NCI-H1694 (cell line): ENCODE data around the gene ZFYVE28.

Experiments
- DNase-seq: peaks from one replicate; lab custom pipeline; 2025; lab: John Stamatoyannopoulos, UW

Gene ZFYVE28

DNA sequence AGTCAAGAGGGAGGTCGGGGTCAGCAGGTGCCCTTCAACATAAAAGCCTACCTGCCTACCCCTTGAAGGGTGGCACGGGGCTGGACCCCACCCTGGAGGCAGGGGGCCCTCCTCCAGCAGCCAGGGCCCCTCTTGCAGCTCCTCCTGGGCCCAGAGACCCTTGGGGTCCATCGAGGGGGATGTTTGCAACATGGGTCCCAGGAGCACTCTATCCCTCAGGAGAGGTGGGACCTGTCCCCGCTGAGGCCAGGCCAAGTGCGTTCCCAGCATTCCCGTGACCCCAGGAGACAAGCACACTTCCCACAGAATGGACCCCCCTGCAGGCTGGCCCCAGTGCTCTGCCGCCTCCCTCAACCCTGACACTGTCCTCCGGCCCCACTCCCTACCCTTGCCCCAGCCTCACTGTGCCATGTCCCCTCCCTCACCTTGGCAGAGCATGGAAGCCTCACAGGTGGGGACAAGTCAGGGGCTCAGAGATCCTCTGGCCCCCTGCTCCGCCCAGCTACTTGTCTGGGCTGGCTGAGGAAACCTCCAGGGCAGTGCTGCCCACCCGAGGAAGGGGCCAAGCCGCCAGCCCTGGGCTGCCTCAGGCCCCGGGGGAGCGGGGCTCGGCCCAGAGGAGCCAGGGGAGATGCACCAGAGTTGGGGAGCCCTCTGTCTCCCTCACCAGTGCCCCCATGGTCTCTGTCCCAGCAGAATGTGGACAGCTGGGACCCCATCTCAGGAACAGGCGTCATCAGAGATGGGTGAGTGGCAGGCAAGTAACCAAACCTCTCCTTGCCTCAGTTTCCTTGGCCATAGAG, 158.7 kb downstream of the ZFYVE28 start:
- no peak for DNase-seq

DNA sequence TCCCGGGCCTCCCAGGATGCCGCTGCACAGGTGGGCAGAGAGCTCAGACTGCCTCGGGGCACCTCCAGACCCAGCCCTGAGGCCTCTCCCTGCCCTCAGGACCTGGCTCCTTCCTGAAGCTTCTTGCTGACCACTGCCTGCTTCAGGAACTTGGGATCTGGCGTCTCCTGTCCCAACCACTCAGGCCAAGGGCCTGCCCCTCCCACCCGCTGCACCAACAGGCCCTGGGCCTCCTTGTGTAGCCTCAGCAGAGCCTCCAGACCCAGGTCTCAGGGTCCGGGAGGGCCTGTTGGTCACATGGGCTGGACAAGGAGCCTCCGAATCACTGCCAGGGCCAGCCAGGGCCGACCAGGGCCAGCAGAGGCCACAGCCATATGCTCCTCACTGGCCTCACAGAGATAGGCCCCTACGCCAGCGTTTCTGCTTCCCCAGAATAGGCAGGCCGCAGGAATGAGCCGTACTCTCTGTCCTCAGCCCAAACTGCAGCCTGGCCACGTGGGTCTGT, 159.4 kb downstream of the ZFYVE28 start:
- no peak for DNase-seq

DNA sequence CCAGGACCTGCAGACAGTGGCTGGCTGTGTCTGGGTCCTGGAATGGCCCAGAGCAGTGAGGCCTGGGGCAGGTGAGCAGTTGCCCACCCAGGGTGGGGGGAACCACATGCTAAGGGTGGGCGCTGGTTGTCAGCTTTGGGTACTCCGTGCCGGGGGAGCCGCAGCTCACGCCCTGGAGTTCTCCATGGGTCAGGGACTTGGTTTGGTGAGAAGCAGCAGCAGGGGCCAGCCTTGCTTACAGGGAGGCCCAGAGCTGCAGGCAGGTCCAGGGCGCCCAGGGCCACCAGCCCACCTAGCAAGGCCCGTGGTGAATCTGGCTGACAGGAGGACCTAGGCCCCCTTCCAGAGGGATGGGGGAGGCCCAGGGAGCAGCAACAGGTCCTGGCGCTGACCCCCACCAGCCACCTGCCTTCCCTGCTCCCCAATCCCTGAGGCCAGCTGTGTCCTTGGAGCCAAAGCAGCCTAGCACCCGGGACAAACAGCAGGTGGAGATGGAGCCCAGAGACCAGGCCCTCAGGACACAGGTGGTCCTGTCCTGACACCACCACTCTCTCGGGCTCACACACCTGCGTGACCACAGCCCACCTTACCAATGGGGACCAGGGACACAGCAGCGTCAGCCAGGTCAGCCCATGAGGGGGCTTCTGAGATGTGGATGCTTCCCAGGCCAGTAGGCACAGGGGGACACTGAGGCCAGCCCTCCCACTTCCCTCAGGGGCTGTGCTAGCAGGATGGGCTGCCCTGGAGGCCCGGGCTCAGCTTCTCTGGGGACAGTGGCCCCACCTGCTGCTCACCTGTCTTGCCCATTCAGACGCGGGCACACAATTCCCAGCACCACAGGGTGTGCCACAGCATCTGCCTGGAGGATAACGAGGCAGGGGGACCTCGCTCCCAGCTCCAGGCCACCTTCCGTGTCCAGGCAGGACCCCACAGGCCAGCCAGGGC, 160.1 kb downstream of the ZFYVE28 start:
- DNase-seq = no peak

DNA sequence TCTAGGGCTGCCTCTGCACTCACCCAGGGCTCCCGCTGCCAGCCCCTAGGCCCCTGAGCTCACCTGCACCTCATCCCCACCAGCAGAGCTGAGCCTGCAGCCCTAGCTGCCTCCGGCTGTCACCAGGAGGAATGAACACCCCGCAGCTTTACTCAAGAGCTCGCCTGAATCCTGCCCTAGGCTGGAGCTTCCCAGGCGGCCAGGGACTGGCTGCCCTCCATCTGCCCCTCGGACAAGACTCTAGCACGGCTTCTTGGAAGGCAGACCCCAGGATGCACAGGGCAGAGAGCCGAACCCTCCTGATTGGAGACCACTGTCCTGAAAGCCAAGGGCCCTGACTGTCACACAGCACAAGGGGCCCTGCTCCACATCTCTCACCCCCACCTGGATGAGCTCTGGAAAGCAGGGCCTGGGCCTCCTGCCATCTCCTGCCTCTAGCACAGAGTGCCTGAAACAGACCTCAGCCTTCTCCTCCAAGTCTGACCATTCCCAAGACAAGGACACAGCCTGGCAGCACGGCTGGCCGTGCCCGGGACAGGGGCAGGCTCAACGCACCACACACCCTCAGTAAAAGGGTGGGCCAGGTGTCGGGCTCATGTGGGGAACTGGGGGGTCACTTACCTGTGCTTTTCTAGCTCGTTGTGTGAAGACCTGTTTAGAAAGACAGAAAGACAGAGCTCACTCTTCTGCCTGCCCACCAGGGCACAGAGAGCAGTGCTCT, 160.9 kb downstream of the ZFYVE28 start:
- DNase-seq = no peak

DNA sequence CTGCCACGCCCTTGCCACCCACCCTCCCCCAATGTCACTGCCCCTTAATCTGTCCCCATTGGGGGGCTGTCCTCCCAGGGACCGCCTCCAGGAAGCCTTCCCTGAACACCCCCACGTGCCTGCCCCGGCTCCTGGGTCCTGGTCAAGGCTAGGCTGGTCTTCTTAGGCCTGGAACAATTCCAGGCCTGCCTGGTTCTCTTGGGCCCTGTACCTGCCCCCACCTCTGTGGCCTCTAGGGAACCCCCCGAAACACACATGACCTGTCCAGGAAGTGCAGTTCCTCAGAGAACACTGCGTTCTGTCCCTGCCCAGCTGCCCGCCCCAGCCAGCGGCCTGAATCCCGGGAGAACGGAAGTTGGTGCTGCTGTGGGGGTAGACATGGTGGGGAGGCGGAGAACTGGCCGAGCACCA, 161.7 kb downstream of the ZFYVE28 start:
- DNase-seq = no peak

DNA sequence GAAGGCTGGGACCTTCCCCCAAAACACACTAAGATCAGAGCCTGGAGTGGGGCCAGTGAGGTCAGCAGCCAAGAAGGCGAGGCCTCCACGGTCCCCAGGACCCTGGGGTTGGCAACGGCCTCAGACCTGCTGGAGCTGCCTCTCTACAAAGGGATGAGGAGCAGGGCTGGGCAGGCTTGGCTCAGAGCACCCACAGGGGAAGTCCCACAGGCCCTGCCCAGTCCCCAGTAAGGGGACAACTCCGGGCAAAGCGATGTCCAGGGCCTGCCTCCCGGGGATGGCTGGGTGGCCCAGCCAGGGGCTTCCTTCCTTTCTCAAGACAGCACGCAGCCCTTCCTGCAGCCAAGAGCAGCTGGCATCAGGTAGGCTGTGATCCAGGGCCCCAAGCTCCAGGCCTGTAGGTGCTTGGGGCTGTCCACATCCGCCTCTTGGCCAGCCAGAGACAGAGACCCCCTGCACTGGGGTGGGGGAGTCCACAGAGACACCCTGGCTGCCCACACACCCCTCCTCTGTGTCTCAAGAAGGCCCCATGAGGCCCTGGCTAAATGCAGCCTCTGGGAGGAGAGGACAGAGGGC, 162.2 kb downstream of the ZFYVE28 start:
- DNase-seq = no peak

DNA sequence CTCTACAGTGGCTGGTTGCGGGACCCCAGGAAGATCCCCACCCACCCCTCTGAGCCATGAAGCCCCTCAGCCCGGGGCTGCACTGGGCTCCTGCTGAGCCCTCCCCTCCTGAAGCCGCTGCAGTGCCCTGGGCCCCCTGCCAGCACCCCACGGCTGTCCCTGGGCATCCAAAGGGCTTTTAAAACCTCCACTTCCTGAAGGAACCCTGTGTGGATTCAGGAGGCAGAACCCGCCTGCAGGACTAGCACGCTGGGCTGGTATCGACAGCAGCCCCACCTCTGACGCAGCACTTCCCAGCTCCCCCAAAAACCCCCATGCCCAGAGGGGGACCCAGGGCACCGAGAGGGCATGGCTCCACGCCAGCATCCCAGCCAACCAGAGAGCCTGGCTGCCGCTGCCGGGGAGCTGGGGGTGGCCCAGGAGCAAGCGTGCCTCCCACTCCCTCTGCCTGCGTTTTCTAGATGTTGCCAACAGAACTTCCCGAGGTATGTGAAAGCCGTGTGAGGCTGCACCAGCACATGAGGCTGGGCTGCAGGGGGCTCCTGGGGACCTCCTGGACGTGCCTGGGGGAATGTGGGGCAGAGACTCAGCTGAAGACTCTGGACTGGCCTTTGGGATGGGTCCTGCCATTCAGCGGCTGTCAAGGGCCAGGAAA, 162.8 kb downstream of the ZFYVE28 start:
- no peak for DNase-seq

DNA sequence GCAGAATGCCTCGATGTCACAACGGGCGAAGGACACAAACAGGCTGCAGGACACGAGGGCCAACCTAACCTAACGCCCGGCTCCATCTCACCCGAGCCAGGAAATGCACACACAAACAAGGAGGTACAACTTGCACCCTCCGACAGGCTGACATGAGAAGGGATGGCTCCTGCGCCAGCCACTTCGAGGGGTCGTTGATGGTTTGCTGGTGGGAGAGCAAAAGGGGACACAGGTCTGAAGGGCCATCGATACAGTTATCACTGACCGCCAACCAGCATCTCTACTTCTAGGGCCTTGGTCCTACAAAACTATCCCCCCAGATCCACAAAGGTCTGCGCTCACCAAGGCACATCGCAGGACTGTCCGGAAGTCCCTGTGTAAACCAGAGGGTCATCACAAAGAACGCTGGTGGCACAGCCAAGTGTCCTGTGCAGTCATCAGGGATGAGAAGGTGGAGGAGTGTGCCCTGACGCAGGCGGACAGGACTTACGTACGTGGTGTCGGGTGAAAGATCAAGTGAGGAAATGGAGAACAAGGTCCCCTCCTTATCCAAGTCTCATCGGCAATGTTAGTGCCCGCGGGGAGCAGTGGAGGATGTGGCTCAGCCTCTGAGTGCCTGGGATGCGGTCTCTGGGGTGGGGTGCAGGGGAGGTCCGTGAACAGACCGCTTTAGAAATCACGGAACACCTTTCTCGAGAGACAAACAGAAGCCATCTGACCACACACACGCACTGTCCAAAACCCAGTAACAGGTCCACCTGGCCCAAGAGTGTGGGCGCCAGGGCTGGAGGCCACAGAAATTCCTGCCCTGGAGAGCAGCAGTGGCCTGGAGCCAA, 163.6 kb downstream of the ZFYVE28 start:
- DNase-seq = no peak

DNA sequence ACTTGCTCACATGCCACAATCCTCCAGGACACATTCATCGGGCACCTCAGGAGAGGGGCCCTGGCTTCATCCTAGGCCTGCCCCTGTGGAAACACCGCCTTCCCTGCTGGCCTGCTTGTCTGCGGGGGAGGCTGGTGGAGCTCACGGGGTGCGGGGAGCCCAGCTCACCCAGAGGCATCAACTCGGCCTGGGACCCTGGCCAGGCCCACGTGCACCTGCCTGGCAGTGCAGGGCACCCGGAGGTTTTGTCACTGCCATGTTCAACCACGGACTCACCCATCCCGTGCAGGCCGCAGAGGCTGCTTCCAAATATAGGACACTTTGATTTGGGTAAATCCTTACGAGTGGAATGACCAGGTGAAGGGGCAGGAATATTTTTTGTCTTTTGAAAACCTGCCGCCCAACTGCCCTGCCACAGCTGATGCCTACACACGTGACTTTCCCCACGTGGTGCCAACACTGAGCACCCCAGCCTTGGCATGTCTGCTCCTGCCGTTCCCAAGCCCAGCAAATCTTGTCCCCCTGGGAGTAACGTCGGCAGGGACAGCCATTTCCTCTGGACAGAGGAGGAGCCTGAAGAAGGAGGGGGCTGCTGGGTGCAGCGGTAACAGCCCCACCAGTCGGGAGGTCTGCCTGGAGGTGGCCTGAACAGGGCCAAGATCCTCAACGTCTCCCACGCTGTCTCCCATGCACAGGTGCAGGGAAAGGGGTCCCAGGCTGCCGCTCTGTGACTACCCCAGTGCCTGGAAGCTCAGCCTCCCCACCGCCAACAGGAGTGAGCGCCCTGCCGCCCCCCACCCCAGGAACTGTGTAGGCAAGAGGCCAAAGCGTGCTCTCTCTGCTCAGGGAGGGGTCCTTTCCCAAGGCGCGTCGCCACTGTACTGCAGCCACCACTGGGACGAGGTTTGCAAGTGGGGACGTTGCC, 165.0 kb downstream of the ZFYVE28 start:
- DNase-seq = no peak

DNA sequence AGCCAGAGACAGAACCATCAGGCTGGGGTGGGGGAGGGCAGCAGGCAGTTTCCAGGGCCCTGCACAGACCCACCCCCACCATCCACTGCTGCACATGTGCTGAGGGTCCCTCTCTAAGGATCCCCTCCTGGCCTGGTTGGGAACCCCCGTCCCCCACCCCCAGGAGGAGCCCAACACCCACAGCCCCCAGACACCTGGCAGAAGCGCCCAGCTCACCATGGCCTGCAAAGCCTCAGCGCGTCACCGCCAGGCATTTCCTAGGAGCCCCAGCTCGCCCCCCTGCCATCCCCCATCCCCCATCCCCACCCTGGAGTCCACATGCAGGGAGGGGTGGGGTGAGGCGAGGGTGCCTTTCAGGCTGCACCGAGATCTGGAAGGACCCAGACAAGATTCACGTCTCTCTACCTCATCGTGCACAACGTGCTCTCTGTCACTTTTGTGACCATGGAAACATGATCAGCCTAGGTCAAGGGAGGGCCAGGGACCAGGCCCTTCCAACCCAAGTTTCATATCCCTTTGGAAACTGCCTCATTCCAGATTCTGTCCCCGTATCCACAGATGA, 165.8 kb downstream of the ZFYVE28 start:
- no peak for DNase-seq

DNA sequence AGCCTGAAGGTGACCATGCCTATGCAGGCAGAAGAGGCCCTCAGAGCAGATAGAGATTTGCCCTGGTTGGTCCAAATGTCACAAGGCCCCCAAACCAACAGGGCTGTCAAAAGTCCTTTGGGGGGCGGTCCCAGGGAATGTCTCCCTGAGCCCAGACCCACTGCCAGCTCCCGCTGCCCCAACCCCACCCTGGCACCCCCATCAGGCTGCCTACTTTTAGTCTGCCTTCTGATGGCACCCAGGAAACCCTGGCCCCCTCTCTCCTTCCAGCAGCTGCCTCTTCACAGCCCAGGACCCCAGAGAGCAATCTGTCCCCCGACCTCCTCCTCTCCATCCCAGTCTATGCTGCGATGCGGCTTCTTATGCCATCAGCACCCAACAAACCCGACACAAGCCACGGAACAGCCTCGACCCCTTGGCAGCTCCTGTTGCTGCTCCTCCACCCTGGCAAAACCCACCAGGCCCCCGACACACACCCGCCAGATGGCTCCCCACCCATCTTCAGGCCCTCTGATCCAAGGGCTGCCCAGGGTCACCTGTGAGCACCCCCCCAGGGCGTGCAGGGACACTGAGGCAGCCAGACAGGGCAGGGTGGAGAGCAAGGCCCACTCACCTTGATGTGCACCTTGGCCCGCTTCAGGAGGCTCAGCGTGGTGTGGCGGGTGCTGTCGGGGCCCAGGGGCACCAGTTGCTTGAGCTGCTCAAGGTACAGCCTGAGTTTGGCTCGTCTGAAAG, 166.5 kb downstream of the ZFYVE28 start:
- no peak for DNase-seq

DNA sequence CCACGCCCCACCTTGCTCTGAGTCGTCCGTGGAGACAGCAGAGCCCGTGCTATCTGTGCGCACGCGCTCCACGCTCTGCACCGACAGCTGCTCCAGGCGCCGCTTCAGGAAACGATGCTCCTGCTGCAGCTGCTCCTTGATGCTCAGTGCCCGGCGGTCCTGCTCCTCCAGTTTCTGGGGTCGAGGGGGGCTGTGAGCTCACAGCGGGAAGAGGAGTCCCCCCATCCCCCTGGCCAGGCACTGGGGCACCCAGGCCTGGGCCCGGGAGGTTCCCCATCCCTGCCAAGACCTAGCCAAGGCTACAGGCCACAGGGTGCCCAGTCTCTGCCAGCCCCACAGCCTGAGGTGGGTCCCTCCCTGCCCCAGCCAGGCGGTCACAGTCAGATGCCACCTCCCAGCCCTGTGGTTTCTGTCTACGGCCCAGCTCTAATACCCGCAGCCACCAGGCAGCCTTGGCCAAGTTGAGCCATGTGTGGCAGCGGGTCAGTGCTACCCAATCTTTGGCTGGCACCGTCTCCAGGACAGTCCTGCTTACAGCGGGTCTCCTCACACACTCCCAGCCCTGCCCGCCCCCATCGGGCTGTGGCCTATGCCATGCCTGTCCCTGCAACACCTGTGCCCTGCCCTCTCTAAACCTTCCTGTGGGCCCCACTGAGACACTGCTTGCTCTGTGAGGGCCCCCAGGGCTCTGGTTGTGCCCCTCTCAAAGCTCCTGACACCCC, 167.2 kb downstream of the ZFYVE28 start:
- no peak for DNase-seq

DNA sequence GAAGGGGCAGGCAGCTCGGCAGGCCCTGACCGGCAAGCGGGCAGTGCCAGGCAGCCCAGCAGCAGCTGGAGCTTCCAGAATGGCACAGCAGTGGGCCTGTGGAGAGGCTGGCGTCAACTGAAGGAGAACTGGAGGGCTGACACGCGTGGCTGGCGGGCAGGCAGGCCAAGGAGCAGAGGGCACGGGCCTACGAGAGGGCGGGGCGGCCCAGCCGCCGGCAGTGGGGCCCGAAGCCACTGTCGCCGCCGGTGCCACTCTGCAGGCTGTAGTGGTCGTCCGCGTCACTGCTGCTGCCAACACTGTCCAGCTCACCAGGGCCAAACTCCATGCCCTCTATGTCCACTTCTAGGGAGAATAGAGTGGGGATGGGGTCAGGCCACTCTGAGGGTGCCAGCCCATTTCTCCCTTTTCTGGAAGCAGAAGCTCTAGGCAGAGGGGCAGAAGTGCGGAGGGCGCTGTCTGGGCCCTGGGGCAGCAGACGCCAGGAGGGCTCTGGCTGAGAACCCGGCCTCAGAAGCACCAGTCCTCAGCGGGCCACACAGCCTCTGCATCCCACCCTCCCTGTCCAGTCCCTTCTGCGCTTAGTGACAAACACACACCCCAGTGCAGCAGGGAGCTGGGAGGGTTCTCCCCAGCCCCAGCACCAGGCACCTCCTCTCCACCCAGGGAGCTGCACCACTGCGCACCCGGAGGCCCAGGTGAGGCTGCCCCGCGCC, 167.9 kb downstream of the ZFYVE28 start:
- DNase-seq = no peak

DNA sequence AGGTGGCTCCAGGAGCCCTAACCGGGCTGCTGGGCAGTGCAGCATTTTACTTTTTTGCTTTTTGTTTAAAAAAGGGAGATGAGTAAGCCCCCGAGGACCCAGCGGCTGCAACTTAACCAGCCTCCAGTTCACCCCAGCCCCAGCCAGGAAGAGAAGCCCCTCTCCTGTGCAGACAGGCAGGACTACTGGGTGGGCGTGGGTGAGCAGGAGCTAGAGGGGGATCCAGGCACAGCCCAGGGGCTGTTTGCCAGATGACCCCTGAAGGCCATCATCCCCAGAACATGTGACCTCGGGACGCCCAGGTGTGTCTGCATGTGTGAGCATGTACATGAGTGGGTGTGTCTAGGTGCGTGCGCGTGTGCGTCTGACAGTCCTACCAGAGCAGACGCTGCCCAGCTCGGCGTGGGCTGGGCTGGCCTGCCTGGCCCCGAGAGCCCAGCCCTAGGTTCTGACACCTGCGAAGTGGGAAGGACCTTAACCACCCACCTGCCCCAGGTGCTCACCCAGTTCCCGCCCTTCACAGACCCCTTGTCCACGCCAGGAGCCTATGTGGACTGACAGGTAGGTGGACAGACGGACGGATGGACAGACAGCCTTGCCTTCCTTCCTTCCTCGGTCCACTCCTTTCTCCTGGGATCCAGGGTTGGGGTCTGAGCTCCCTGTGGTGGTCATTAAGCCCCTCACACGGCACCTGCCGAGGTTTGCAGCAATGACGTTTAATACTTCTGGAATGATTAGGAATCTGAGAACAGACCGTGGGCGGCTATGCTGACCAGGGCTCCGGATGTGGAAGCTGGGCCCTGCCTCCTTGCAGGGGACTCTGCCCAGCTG, 168.7 kb downstream of the ZFYVE28 start:
- no peak for DNase-seq

DNA sequence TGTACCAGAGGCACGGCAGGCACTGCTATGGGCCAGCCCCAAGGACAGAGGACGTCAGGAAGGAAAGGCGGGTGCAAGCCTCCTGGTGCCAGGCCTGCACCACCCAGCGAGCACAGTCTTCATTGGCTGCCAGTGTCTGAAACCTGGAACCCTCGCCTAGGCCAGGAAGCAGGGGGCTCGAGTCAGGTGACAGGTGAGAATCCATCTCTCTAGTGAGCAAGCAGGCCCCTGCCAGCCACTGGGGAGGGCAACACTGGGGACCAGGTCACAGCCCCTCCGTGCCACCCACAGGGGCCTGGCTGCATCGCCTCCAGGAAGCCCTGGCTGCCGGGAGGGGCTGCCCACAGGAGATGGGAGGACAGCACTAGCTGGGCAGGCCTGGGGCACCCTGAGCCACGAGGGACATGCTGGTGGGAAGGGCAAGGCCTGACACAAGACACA, 169.6 kb downstream of the ZFYVE28 start:
- DNase-seq = no peak
